ENCODE measurements around the gene CNTFR. TPM values are rescaled to one million over a fixed set of nuclear protein-coding genes. Genes with fewer than 3 reads are reported as not detected.

Gene CNTFR
- total and polyA plus RNA-seq, 9 donors, result 22.1 to 88.6 (median 61.2) TPM

DNA sequence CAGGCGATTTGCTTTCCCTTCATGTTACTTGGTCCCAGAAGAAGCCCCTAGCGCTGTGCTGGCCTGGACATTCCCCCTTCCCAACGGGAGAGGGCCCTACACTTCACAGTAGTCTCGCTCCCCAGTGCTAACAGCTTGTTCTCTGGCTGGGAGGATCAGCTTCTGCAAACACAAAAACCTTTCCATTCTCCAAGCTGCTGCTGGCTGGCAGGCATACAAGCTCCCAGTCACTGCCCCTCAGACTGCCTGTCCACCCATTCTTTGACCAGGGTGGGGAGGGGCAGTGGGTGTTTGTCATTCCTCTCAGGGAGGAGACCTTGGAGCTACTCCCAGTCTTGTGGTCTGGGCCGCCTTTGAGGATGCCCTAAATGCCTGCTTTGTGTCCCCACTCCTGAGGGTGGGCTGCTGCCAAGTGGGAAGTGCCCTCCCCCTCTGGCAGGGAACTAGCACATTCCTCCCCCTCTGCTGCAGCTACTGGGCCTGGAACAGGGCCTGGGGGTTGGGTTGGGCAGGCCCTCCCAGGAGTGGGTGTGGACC is 87.6 kb downstream of the CNTFR start:
- Histone ChIP-seq H3K4me1 (ENCODE audit: control insufficient read depth, insufficient read depth, low read length) (peaks cover 28% of the 10 kb centered on the region), H3K36me3 (ENCODE audit: control insufficient read depth, insufficient read depth, low read length) (no peaks in the 10 kb centered on the region), H3K9me3 (replicated peaks; ENCODE audit: control insufficient read depth, low read depth, low read length) (no peaks in the 10 kb centered on the region), H3K4me3 (ENCODE audit: low read length) (no peak overlapping the region), H3K27ac (ENCODE audit: low read length) (no peak overlapping the region), H3K27me3 (ENCODE audit: control insufficient read depth, insufficient read depth, low read length) (no peaks in the 10 kb centered on the region)
- DNase-seq, result peak; percentile 89
- 19% methylated on average over 4 of the region's 5 CpGs for WGBS (ENCODE audit: insufficient coverage)

Other genes starting within 250 kb of the CNTFR start
- gene MYORG, start 212.8 kb downstream of the CNTFR start, total RNA-seq, result 8.1 TPM
- gene MYORG, start 212.8 kb downstream of the CNTFR start, polyA plus RNA-seq (ENCODE audit: insufficient read depth in 1 of 8, insufficient read length in 8 of 8, low replicate concordance in 1 of 8), result 10 to 100 TPM; 11.0 to 20.3 (median 16.3) TPM
- gene FAM219A, start 131.2 kb downstream of the CNTFR start, total RNA-seq, result 6.0 TPM
- 10 to 100 TPM; 10.6 to 13.3 (median 11.8) TPM for gene FAM219A, start 131.2 kb downstream of the CNTFR start, polyA plus RNA-seq (ENCODE audit: insufficient read depth in 1 of 8, insufficient read length in 8 of 8, low replicate concordance in 1 of 8)
- 0.13 TPM for gene DNAI1, start 130.9 kb downstream of the CNTFR start, total RNA-seq
- gene DNAI1, start 130.9 kb downstream of the CNTFR start, polyA plus RNA-seq (ENCODE audit: insufficient read depth in 1 of 8, insufficient read length in 8 of 8, low replicate concordance in 1 of 8), result under 1 TPM in 3 of 8 donors, not detected in 5; 0.18 to 0.29 (median 0.25) TPM
- gene ENHO, start 66.7 kb downstream of the CNTFR start, total RNA-seq, result 3.4 TPM
- 1 to 10 TPM; 2.8 to 6.1 (median 4.8) TPM for gene ENHO, start 66.7 kb downstream of the CNTFR start, polyA plus RNA-seq (ENCODE audit: insufficient read depth in 1 of 8, insufficient read length in 8 of 8, low replicate concordance in 1 of 8)
- gene RPP25L, start 22.4 kb upstream of the CNTFR start, total RNA-seq, result 26.1 TPM
- 10 to 100 TPM; 20.4 to 25.9 (median 22.0) TPM for gene RPP25L, start 22.4 kb upstream of the CNTFR start, polyA plus RNA-seq (ENCODE audit: insufficient read depth in 1 of 8, insufficient read length in 8 of 8, low replicate concordance in 1 of 8)
- 67.4 TPM for gene DCTN3, start 30.8 kb upstream of the CNTFR start, total RNA-seq
- gene DCTN3, start 30.8 kb upstream of the CNTFR start, polyA plus RNA-seq (ENCODE audit: insufficient read depth in 1 of 8, insufficient read length in 8 of 8, low replicate concordance in 1 of 8), result 10 to 100 TPM; 69.0 to 78.7 (median 71.4) TPM
- gene ARID3C, start 39.3 kb upstream of the CNTFR start, total RNA-seq, result 0.09 TPM
- under 1 TPM in 4 of 8 donors, not detected in 4; 0.07 to 0.15 (median 0.13) TPM for gene ARID3C, start 39.3 kb upstream of the CNTFR start, polyA plus RNA-seq (ENCODE audit: insufficient read depth in 1 of 8, insufficient read length in 8 of 8, low replicate concordance in 1 of 8)
- 27.0 TPM for gene SIGMAR1, start 48.1 kb upstream of the CNTFR start, total RNA-seq
- 10 to 100 TPM; 44.0 to 62.8 (median 57.1) TPM for gene SIGMAR1, start 48.1 kb upstream of the CNTFR start, polyA plus RNA-seq (ENCODE audit: insufficient read depth in 1 of 8, insufficient read length in 8 of 8, low replicate concordance in 1 of 8)
- 43.5 TPM for gene GALT, start 57.0 kb upstream of the CNTFR start, total RNA-seq
- gene GALT, start 57.0 kb upstream of the CNTFR start, polyA plus RNA-seq (ENCODE audit: insufficient read depth in 1 of 8, insufficient read length in 8 of 8, low replicate concordance in 1 of 8), result 10 to 100 TPM; 29.5 to 53.5 (median 40.4) TPM
- 142 TPM for gene IL11RA, start 62.5 kb upstream of the CNTFR start, total RNA-seq
- gene IL11RA, start 62.5 kb upstream of the CNTFR start, polyA plus RNA-seq (ENCODE audit: insufficient read depth in 1 of 8, insufficient read length in 8 of 8, low replicate concordance in 1 of 8), result 100 to 1,000 TPM in 7 of 8 donors, 10 to 100 TPM in 1; 95.8 to 181 (median 133) TPM
- gene CCL27, start 72.9 kb upstream of the CNTFR start, total RNA-seq, result 0.31 TPM
- gene CCL27, start 72.9 kb upstream of the CNTFR start, polyA plus RNA-seq (ENCODE audit: insufficient read depth in 1 of 8, insufficient read length in 8 of 8, low replicate concordance in 1 of 8), result 1 to 10 TPM in 1 of 8 donors, under 1 TPM in 6, not detected in 1; 0.53 to 1.1 (median 0.63) TPM
- gene CCL19, start 101.6 kb upstream of the CNTFR start, total RNA-seq, result 0.35 TPM
- under 1 TPM in 4 of 8 donors, not detected in 4; 0.16 to 0.48 (median 0.29) TPM for gene CCL19, start 101.6 kb upstream of the CNTFR start, polyA plus RNA-seq (ENCODE audit: insufficient read depth in 1 of 8, insufficient read length in 8 of 8, low replicate concordance in 1 of 8)
- 13.5 TPM for gene CCL21, start 120.4 kb upstream of the CNTFR start, total RNA-seq
- 10 to 100 TPM in 6 of 8 donors, 1 to 10 TPM in 2; 4.4 to 25.2 (median 18.2) TPM for gene CCL21, start 120.4 kb upstream of the CNTFR start, polyA plus RNA-seq (ENCODE audit: insufficient read depth in 1 of 8, insufficient read length in 8 of 8, low replicate concordance in 1 of 8)

Data from muscle of leg (tissue), 11 donors.